Measurements from ENCODE around the gene GATAD2B. TPM values are rescaled to one million over a fixed set of nuclear protein-coding genes. Genes with fewer than 3 reads are reported as not detected.

GATAD2B gene
- polyA plus RNA-seq, 1 donor, result 34.8 TPM

GRCh38 chr1:153763365-153764225 is 159.2 kb downstream of the GATAD2B start:
- DNase-seq, result no peak

DNA sequence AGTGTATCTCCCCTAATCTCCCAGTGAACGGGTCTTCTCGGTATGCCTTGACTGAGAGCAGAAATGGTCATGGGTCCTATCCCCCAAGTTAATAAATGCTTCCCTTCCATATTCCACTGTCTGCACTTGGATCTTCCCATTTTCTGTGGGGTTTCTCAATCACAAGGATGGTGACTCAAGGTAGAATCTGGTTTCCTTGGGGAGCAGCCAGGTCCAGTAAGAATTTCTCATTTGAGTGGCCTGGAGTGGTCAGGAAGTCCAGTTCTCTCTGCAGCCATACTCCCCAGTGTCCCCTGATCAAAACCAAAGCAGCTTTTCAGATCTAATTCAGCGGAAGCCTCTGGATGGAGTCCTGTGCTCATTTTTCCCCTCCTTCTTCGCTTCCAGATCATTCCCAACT is 162.3 kb downstream of the GATAD2B start:
- no peak for DNase-seq

Other genes starting within 250 kb of the GATAD2B start
- 61.2 TPM for gene NPR1, start 244.3 kb downstream of the GATAD2B start, polyA plus RNA-seq (ENCODE audit: insufficient read length)
- gene INTS3, start 194.9 kb downstream of the GATAD2B start, polyA plus RNA-seq (ENCODE audit: insufficient read length), result 142 TPM
- 40.7 TPM for gene SLC27A3, start 147.6 kb downstream of the GATAD2B start, polyA plus RNA-seq (ENCODE audit: insufficient read length)
- 44.3 TPM for gene DENND4B, start 23.7 kb upstream of the GATAD2B start, polyA plus RNA-seq (ENCODE audit: insufficient read length)
- gene CRTC2, start 35.6 kb upstream of the GATAD2B start, polyA plus RNA-seq (ENCODE audit: insufficient read length), result 48.2 TPM
- 66.4 TPM for gene SLC39A1, start 40.6 kb upstream of the GATAD2B start, polyA plus RNA-seq (ENCODE audit: insufficient read length)
- 36.1 TPM for gene CREB3L4, start 44.9 kb upstream of the GATAD2B start, polyA plus RNA-seq (ENCODE audit: insufficient read length)
- gene JTB, start 54.7 kb upstream of the GATAD2B start, polyA plus RNA-seq (ENCODE audit: insufficient read length), result 89.6 TPM
- 151 TPM for gene RAB13, start 63.4 kb upstream of the GATAD2B start, polyA plus RNA-seq (ENCODE audit: insufficient read length)
- gene RPS27, start 67.8 kb upstream of the GATAD2B start, polyA plus RNA-seq (ENCODE audit: insufficient read length), result 2,566 TPM
- 0.17 TPM for gene NUP210L, start 232.1 kb upstream of the GATAD2B start, polyA plus RNA-seq (ENCODE audit: insufficient read length)

Measured in left kidney (tissue), 2 donors.